Superior temporal gyrus (tissue), 1 donor: ENCODE data around the gene CMC4.

ENCODE experiments used
- DNase-seq: peaks from one replicate; pipeline ENCODE4 v3.0.0-alpha.2; 2016; ENCODE audit errors: extremely low spot score

The CMC4 gene

GRCh38 chrX:155053656-155054055, 17.3 kb downstream of the CMC4 start:
- DNase-seq = no peak

GRCh38 chrX:155052738-155053498, 18.0 kb downstream of the CMC4 start:
- DNase-seq = no peak

DNA sequence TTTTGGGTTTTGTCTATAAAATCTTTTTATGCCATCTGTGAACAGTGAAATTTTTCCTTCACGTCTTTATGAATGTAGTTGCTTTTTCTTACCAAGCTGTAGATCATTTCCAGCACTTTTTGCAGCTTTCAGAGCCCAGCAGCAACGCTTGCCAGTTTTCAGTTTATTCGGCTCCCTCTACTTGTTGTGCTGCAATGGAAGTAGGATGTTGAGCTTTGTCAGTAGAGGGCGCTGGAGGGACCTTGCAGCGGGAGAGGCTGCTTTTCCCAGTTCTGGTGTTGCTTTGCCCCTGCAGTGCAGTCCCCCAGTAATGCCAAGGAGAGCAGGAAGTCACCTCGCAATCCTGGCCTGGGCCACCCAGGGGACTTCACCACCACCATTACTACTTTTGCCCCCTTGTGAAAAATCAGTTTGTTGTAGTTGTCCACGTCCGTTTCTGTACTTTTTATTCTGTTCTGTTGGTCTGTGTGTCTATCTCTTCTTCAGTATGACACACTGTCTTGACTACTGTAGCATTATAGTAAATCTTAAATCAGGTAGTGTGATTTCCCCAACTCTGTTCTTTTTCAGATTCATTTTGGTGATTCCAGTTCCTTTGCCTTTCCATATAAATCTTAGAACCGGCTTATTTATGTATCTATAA, 21.8 kb downstream of the CMC4 start:
- peak; percentile 63 for DNase-seq

- no peak for DNase-seq
Measured at GRCh38 chrX:155046811-155047528, 24.0 kb downstream of the CMC4 start.

GRCh38 chrX:155046129-155046810, 24.7 kb downstream of the CMC4 start:
- no peak for DNase-seq

DNA sequence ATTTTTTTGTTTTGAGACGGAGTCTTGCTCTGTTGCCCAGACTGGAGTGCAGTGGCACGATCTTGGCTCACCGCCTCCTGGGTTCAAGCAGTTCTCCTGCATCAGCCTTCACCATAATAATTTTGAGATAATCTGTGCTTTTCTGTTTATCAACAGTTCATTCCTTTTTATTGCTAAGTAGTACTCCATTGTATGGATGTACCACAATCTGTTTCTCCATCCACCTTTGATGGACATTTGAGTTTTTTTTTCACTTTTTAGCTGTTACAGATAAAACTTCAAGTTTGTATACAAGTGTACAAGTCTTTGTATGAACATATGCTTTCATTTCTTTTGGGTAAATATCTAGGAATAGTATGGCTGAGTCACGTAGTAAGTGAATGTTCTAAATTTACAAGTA, 35.2 kb downstream of the CMC4 start:
- no peak for DNase-seq

DNA sequence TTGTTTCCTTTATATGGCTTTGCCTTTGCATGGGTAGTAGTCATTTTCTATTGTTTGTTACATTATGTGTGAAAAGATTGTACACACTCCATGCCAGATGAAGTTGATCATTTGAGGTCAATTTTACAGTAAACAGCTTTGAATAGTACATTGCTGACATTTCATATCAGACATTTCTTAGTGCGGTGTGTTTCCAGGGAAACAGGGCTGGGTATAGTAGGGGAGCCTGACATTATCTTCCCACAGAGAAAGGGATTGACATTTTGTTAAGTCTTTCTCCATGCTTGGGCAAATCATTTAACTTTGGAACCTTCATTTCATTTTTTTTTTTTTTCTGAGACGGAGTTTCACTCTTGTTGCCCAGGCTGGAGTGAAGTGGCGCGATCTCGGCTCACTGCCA, 39.3 kb downstream of the CMC4 start:
- DNase-seq = no peak

- no peak for DNase-seq
Measured at GRCh38 chrX:155028877-155029291, 42.1 kb downstream of the CMC4 start.

- DNase-seq = no peak
Measured at GRCh38 chrX:155028129-155028528, 42.8 kb downstream of the CMC4 start.

DNA sequence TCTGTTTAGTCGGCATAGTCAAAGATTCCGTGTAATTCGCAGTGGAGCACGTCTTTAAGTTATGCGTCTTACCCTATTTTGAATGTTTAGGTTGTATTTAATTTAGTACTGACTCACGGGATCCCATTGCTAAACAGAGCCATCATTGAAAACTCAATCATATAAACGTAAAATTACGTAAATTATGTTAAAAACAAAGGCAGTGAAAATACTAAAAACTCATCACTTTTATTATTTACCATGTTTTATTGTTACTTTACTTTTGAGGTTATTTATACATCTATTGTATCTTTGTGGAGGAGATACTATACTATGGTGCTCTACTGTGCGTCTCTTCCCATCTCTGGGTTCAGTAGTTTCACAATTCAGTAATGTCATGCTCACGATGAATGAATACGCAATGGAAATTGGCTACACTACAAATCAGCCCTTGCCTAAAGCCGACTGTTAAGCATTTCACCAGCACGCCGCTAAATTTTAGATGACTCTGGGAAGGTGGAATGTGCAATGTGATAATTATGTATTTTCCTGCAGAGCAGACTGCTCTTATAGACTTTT, 43.3 kb downstream of the CMC4 start:
- peak; percentile 33 for DNase-seq

GRCh38 chrX:155026727-155027508, 44.0 kb downstream of the CMC4 start, which contains the start of gene FUNDC2:
Gene FUNDC2 (plus strand): TSS chrX:155026844. CDS start chrX:155026939, 95 bp downstream.
- DNase-seq = peak; percentile 88

GRCh38 chrX:155026420-155026726, 44.6 kb downstream of the CMC4 start:
- no peak for DNase-seq

DNA sequence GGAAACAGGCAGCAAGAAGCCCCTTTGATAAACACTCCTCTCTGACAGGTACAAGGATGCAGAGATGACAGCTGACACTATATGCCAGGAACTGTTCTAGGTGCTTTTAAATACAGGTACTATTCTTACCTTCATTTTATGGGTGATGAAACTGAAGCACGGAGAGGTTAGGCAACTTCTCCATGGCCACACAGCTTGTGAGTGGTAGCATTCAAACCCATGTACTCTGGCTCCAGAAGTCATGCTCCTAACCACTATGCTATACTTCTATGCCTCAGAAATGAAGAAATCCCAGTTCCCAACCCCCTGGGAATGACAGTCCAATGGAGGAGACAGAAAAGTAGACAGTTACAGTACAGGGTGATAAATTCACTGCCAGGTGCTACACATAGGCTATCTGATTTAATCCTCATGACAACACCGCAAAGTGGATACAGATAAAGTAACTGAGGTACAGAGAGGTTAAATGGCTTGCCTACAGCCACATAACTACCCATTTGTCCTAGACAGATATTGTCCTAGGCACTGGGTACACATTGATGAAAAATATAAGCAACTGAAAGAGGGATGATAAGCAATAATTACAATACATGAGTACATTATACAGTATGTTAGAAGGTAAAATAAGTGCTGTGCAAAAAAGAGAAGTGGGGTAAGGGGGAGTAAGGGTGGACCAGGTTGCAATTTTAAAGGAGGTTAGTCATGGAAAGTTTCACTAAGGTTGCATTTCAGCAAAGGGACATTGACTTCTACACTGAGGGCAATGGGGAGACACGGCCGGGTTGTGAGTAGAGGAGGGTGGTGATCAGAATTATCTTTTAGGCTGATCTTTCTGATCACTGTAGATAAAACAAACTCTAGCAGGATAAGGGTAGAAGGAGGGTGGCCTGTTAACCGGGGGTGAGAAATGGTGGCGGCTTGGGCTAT, 46.8 kb downstream of the CMC4 start:
- DNase-seq = no peak

- DNase-seq = no peak
Measured at GRCh38 chrX:155022585-155022984, 48.4 kb downstream of the CMC4 start, which contains the start of gene F8. Gene F8 (minus strand): TSS chrX:155022723. CDS start chrX:155022552, 171 bp downstream.

DNA sequence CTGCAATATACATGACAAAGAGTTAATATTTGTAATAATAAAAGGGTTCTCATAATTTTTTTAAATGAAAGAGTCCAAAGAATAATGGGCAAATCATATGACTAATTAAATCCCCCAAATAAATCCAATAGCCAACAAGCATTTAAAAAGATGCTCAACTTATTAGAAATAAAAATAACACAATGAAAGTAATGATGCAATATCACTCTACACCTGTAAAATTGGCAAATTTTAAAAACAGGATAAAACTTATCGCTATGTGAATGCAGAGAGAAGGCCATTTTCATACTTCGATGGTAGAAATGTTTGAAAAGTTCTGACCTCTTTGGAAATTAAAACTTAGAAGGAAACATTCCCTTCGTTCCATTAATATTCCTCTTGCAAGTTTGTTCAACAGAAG, 50.3 kb downstream of the CMC4 start:
- no peak for DNase-seq
